HG03060 (cell line): ENCODE results near the gene HDAC11.
"Not testable (repeated sequence)": the region's sequence is repeated elsewhere in the genome, so short reads cannot be mapped to it uniquely, and the experiment has no call there.

Source experiments
- ATAC-seq: cut with Tn5 transposase; IDR thresholded peaks from one replicate; pipeline ENCODE4 v1.9.1; 2021; ENCODE audit warnings: low read depth, moderate number of reproducible peaks; ENCODE audit not compliant: unreplicated experiment

The HDAC11 gene, protein sequence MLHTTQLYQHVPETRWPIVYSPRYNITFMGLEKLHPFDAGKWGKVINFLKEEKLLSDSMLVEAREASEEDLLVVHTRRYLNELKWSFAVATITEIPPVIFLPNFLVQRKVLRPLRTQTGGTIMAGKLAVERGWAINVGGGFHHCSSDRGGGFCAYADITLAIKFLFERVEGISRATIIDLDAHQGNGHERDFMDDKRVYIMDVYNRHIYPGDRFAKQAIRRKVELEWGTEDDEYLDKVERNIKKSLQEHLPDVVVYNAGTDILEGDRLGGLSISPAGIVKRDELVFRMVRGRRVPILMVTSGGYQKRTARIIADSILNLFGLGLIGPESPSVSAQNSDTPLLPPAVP

GRCh38 chr3:13479582-13480339 is at the start of gene HDAC11:
HDAC11 (plus strand) TSS chr3:13480306; CDS start chr3:13480348, 42 bp downstream.
- ATAC-seq, result peak; percentile 90

DNA sequence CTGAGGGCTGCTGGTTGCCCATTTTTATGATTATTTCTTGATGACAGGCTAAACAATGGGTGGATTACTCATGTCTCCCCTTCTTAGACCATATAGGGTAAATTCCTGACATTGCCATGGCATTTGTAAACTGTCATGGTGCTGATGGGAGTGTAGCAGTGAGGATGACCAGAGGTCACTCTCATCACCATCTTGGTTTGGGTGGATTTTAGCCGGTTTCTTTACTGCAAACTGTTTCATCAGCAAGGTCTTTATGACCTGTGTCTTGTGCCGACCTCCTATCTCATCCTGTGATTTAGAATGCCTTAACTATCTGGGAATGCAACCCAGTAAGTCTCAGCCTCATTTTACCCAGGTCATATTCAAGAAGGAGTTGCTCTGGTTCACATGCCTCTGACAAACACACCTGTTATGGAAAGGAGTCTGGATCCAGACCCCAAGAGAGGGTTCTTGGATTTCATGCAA is 49.7 kb upstream of the HDAC11 start:
- not testable (repeated sequence) for ATAC-seq

DNA sequence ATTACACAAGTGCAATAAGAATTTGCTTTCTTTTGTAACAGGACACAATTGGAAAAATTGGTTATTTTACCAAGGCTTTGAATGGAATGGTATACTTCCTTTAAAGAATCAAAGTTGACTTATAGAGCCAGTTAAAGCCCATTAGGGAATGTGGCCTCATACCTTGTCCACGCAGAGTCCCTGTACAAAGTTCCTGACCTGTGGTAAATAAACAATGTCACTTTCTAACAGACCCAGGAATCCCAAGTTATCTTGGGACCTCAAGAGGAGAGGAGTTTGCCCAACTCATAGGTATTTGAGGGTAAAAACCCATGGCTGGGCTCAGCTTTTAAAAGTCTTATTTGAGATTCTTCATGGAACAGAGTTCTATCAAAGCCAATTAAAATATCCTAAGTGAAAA is 48.0 kb upstream of the HDAC11 start:
- ATAC-seq, result no peak

DNA sequence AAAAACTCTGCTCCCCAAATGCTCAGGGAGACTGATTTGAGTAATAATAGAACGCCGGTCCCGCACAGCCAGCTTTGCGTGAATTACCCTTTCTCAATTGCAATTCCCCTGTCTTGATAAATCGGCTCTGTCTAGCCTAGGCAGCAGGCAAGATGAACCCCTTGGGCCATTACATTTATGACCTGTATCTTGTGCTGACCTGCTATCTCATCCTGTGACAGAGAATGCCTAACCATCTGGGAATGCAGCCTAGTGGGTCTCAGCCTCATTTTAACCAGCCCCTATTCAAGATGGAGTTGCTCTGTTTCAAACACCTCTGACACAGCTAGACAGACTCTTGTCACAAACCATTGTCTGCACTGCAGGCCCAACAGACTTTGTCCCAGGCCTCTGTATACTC is 46.2 kb upstream of the HDAC11 start:
- no peak for ATAC-seq

GRCh38 chr3:13436213-13436612 is 43.9 kb upstream of the HDAC11 start:
- ATAC-seq, result not testable (repeated sequence)

DNA sequence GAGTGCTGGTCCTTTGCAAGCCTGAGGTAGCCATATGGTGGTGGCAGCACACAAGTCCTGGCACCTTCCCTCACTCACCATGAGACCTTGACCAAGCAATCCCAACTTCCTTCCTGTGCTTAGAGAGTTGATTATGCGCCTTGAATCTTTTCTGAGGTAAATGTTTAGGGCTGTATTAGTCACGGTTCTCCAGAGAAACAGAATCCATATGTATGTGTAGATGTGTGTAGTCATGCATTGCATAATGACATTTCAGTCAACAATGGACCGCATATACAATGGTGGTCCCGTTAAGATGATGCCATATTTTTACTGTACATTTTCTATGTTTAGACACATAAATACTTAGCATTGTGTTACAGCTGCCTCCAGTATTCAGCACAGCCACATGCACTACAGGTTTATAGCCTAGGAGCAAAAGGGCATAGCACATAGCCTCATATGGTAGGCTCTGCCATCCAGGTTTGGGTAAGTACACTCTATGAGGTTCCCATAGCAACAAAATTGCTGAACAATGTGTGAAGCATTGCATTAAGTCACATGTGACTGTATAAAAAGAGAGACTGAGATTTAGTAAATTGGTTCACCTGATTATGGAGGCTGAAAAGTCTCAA is 39.8 kb upstream of the HDAC11 start:
- no peak for ATAC-seq

- ATAC-seq, result not testable (repeated sequence)
These were observed 37.2 kb upstream of the HDAC11 start for GRCh38 chr3:13442882-13443281.

- ATAC-seq, result no peak
These were observed 28.8 kb upstream of the HDAC11 start for GRCh38 chr3:13451301-13451673.

DNA sequence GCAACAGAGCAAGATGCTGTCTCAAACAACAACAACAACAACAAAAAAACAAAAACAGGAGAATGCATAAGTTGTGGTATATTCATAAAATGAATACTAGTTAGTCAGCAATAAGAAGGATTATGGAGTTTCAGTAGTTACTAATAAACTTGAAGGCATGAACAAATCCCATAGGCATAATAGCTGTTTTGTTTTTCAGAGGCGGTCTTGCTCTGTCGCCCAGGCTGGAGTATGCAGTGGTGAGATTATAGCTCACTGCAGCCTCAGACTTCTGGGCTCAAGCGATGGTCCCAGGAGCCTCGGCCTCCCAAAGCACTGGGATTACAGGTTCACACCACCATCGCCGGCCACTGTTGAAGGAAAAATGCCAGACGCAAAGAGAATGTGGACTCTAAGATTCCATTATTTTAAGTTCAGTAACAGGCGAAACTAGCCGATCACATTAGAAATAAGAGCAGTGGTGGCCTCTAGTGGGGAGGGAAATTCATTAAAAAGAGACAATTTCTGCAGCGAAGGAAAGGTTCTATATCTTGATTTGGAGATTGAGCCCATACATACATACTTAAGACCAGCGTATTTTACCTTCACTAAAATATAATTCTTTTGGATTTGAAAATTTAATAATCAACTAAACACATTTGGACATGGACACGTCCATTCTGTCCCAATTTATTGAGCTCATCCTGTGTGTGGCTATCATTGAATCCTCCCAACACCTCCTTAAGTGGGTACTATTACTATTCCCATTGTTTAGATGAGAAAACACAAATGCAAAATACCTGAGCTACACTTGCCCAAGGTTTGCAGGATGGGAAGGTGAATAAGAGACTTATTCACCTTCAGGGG is 27.4 kb upstream of the HDAC11 start:
- ATAC-seq, result no peak

GRCh38 chr3:13455644-13456043 is 24.5 kb upstream of the HDAC11 start:
- no peak for ATAC-seq

DNA sequence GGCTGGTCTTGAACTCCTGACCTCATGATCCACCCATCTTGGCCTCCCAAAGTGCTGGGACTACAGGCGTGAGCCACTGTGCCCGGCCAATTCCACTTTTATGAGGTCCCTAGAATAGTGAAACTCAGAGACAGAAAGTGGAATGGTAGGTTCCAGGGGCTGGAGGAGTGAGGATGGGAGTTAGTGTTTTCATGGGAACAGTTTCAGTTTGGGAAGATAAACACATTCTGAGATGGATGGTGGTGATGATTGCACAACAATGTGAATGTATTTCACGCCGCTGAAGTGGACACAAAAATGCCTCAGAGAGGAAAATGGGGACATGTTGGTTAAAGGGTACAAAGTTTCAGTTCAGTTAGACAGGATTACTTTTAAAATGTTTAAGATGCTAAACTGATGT is 22.5 kb upstream of the HDAC11 start:
- no peak for ATAC-seq

DNA sequence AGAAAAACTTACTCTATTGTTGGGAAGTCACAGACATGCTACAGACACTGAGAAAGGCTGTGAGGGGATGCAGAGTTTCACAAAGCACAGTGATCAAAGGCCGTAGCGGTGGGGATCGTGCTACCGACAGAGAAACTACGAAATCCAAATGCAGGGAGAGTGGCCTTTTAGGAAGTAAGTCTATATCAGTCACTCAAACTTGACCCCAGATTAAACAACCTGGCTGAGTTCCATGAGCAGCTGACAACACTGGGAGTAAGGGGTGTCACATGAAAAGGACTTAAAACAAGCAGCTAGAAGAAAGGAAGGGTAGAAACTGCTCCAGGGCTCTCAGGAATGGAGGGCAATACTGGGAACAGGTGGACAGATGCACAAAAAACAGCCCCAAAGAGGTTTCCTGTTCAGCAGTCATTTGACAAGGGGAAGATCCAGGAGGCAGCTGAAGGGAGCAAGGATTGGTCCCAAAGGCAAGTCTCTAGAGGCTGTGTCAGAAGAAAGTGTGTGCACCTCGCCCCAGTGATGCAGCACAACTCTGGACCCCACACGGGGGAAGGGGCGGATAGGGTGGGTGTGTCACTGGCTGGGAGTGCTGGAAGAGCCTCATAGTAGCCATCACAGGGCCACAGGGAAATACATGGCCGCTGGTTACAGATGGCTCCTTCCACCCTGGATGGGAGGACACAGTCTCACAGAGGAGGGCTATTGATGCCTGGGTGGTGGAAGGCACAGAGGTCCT is 20.3 kb upstream of the HDAC11 start:
- ATAC-seq, result no peak

DNA sequence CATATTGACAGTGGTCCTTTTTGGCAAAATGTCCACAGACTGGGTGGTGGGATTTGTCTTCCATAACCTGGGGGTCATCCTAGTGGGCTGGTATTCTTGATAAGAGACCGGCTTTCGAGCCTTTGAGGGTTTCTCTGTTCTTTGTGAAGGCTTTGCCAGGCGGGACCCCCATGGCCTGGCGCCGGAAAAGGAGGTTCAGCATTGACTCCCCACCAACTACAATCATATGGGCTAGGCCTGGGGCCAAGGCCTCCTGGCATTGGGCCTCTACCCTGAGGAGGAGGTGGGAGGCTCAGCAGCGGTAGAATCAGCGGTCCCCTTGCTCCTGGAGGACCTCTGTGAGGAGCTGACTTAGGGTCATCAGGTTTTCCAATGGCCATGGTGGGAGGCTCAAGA is 19.8 kb upstream of the HDAC11 start:
- ATAC-seq, result no peak

DNA sequence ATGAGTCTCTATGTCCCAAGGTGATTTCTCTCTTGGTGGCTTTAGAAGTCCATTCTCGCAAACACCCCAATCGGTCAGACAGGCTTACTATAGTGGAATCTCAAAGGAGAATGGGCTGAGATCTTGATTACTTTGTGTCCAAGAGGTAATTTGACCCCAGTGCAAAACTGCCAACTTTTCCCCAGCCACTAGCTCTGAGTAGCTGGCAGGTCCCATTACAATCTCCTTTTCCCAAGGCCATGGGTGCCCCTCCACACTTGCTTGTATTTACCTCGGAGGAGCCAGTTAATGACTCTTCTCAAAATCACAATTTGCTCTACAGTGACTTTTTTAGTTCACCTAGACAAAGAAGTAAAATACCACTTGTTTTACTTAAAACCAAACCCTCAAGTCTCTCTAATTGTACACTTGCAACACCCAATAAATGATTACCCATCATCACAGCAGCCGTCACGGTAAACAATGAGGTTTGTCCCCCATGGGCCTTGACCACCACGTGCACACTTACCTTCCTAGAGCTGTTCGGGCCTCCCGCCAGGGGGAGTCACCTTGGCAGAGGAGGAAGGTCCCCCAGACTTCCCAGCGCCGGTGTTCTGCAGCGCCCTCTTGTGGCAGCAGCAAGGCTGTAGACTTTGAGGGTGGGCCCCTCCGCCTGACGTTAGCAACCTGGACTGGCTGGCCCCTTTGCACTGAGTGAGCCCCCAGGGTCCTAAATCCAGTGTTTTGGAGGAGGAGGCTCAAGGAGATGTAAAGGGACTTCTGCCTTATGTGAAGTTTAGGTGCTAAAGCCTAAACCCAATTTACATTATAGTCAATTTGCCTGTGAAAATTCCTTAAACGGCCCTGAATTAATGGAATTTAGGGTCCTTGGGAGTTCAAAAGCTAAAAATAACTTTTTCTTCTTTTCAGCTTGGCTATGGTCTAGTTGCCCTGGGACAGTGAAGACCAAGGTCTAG is 18.7 kb upstream of the HDAC11 start:
- no peak for ATAC-seq

GRCh38 chr3:13462125-13462629 is 17.9 kb upstream of the HDAC11 start:
- ATAC-seq, result no peak

DNA sequence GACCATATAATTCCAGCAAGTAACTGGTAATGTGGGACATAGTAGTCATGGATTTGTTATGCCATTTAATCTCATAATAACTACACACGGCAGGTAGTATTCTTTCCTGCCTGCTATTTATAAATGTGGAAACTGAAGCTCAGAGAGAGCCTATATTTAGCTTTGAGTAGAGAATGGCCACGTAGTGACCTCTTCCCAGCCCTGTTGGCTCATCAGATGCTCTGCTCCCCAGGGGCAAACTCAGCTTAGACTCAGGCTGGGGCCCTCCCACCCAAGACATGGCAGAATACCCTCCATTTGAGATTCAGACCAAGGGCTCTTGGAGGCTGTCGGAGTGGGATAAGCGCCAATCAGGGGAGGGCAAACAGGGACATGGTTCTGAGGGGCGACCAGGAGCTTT is 17.3 kb upstream of the HDAC11 start:
- ATAC-seq, result no peak

- no peak for ATAC-seq
These were observed 16.3 kb upstream of the HDAC11 start for GRCh38 chr3:13463618-13464400.
